Uterus (tissue), 4 donors: ENCODE measurements around the gene ADAMTS3. TPM values are rescaled to one million over a fixed set of nuclear protein-coding genes. Genes with fewer than 3 reads are reported as not detected.

Experiments used
- DNase-seq, 2 donors: peaks; one replicate each; pipeline ENCODE4 v3.0.0-alpha.2; 2019 to 2020
- H3K27ac ChIP-seq, 2 donors: fragments of 200-600 bp; sonication (generic); 1 replicate in 1 of 2; 2 replicates in 1 of 2; pipeline ENCODE4 v1.5.1; 2016 to 2018
- H3K27me3 ChIP-seq, 2 donors: fragments of 200-600 bp; sonication (generic); one replicate each; pipeline ENCODE4 v1.5.1; 2018 to 2019; ENCODE audit warnings: control low read depth in 1 of 2
- H3K36me3 ChIP-seq, 2 donors: fragments of 200-600 bp; sonication (generic); one replicate each; pipeline ENCODE4 v1.5.1; 2019; ENCODE audit warnings: control low read depth in 1 of 2
- H3K4me1 ChIP-seq, 2 donors: fragments of 200-600 bp; sonication (generic); one replicate each; pipeline ENCODE4 v1.5.1; 2018 to 2019; ENCODE audit warnings: control low read depth in 1 of 2
- H3K4me3 ChIP-seq, 2 donors: fragments of 200-600 bp; sonication (generic); 1 replicate in 1 of 2; 2 replicates in 1 of 2; pipeline ENCODE4 v1.5.1; 2018 to 2019; ENCODE audit warnings: mild to moderate bottlenecking in 1 of 2
- H3K9me3 ChIP-seq, 2 donors: fragments of 200-600 bp; sonication (generic); one replicate each; pipeline ENCODE4 v1.5.1; 2019; ENCODE audit warnings: control low read depth in 1 of 2
- CTCF ChIP-seq, 4 experiments: fragments of 200-600 bp in 2 of 4; fragments of 450-650 bp in 2 of 4; sonication (generic) in 2 of 4; IDR thresholded peaks; one replicate each; pipeline ENCODE4 v1.5.1; 2016 to 2019; ENCODE audit warnings: antibody characterized with exemption in 4 of 4, mild to moderate bottlenecking in 2 of 4, moderate library complexity in 1 of 4
- POLR2A ChIP-seq, 2 donors: fragments of 450-650 bp; IDR thresholded peaks; one replicate each; pipeline ENCODE4 v1.6.1; 2016; ENCODE audit warnings: antibody characterized with exemption in 2 of 2, mild to moderate bottlenecking in 1 of 2, moderate library complexity in 1 of 2
- intact Hi-C: fragments of 100-400 bp; cut with DNase I; formaldehyde crosslinking; loops from one replicate; pipeline ENCODE4 v1.15.1; 2023; ENCODE audit warnings: low total_unique reads
- total RNA-seq, 4 donors: library from RNA; depleted of rRNA in 3 of 4; stranded (reverse); fragments of >200 nt in 3 of 4; gene quantifications; one replicate each; pipeline versions ENCODE4 v1.1.0 to v1.2.4, GENCODE V29; 2014 to 2023
- donor health status: DM: yes; HTN: yes; CAD: no.

Gene ADAMTS3
- total RNA-seq, 4 donors from 2014 or later = 4.2 to 25.7 (median 11.8) TPM

GRCh38 chr4:72394012-72394663, 174.9 kb downstream of the ADAMTS3 start:
- no peaks in the 10 kb centered on the region for H3K36me3 ChIP-seq
- intact Hi-C loops = no loop called here
- no peaks in the 10 kb centered on the region for H3K27me3 ChIP-seq
- no peaks in the 10 kb centered on the region for H3K4me1 ChIP-seq
- no peak overlapping the region for H3K27ac ChIP-seq
- no peak overlapping the region for H3K4me3 ChIP-seq
- TF ChIP-seq POLR2A (IDR thresholded peaks at IDR 0.05) (no peak), CTCF (IDR thresholded peaks at IDR 0.05) (no peak)
- H3K9me3 ChIP-seq = no peaks in the 10 kb centered on the region
- no peak for DNase-seq

GRCh38 chr4:72391281-72391680, 177.7 kb downstream of the ADAMTS3 start:
- intact Hi-C loops = no loop called here

GRCh38 chr4:72390409-72390808, 178.6 kb downstream of the ADAMTS3 start:
- Histone ChIP-seq H3K4me1 (no peaks in the 10 kb centered on the region), H3K9me3 (no peaks in the 10 kb centered on the region), H3K27me3 (no peaks in the 10 kb centered on the region), H3K27ac (no peak overlapping the region), H3K36me3 (no peaks in the 10 kb centered on the region), H3K4me3 (no peak overlapping the region)
- intact Hi-C loops = no loop called here
- DNase-seq = no peak
- no peak for TF ChIP-seq POLR2A (IDR thresholded peaks at IDR 0.05)
- TF ChIP-seq CTCF (IDR thresholded peaks at IDR 0.05) = no peak

More at GRCh38 chr4:72391281-72391680, 177.7 kb downstream of the ADAMTS3 start:
- no peaks in the 10 kb centered on the region for H3K4me1 ChIP-seq
- no peaks in the 10 kb centered on the region for H3K9me3 ChIP-seq
- H3K36me3 ChIP-seq = no peaks in the 10 kb centered on the region
- H3K27me3 ChIP-seq = no peaks in the 10 kb centered on the region
- no peak for TF ChIP-seq POLR2A (IDR thresholded peaks at IDR 0.05)
- no peak for TF ChIP-seq CTCF (IDR thresholded peaks at IDR 0.05)
- H3K4me3 ChIP-seq = no peak overlapping the region
- no peak for DNase-seq
- no peak overlapping the region for H3K27ac ChIP-seq

- DNase-seq = no peak
- TF ChIP-seq POLR2A (IDR thresholded peaks at IDR 0.05) = no peak
- TF ChIP-seq CTCF (IDR thresholded peaks at IDR 0.05) = no peak
- intact Hi-C loops = no loop called here
- no peaks in the 10 kb centered on the region for H3K4me1 ChIP-seq
- no peak overlapping the region for H3K27ac ChIP-seq
- no peaks in the 10 kb centered on the region for H3K9me3 ChIP-seq
- no peak overlapping the region for H3K4me3 ChIP-seq
- no peaks in the 10 kb centered on the region for H3K36me3 ChIP-seq
- no peaks in the 10 kb centered on the region for H3K27me3 ChIP-seq
Observed at GRCh38 chr4:72388521-72388920, 180.5 kb downstream of the ADAMTS3 start.

- Histone ChIP-seq H3K9me3 (no peaks in the 10 kb centered on the region), H3K27me3 (no peaks in the 10 kb centered on the region), H3K4me1 (no peaks in the 10 kb centered on the region), H3K36me3 (no peaks in the 10 kb centered on the region), H3K27ac (no peak overlapping the region), H3K4me3 (no peak overlapping the region)
- no peak for DNase-seq
- intact Hi-C loops = no loop called here
- TF ChIP-seq CTCF (IDR thresholded peaks at IDR 0.05) (no peak), POLR2A (IDR thresholded peaks at IDR 0.05) (no peak)
Observed at GRCh38 chr4:72387959-72388358, 181.1 kb downstream of the ADAMTS3 start.
